Erythroblast (primary cell): ENCODE results near the gene GPR173.

ENCODE experiments used
- GATA1 ChIP-seq: IDR thresholded peaks from 2 replicates; pipeline ENCODE4 v1.6.1; 2011; ENCODE audit warnings: low read depth, mild to moderate bottlenecking, control low read depth, low read length, moderate library complexity
- POLR2A ChIP-seq: IDR thresholded peaks from 2 replicates; pipeline ENCODE4 v1.6.1; 2011; ENCODE audit warnings: mild to moderate bottlenecking, low read length

DNA sequence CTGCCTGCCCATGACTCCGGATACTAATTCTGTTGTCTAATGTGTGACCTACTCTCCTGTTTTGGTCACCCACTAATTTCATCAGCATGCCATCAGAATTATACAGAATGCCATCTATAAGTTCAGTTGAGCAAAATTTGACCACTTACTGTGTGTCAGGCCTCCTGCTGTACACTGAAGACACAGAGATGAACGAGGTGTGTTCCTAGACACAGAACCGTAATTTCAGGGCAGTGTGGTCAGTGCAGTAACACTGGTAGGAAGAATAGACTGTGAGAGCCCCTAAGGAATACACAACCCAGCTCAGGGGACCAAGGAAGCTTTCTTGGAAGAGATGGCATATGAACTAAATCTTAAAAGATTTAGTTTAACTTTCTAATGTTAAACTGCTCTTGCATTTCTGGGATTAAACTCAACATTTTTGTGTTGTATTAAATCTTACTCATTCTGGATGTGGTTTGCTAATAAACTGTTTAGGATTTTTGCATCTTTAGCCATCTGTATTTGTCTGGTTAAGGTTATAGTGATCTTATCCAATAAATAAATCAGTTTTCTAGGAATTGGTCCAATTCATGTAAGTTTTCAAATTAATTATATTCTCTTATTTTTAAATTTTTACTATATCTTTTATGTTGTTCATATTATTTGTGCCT is 79.6 kb downstream of the GPR173 start:
- no peak for TF ChIP-seq GATA1
- no peak for TF ChIP-seq POLR2A
